GM12878 (cell line): ENCODE data around the gene TSSC4. TPM values are rescaled to one million over a fixed set of nuclear protein-coding genes. Genes with fewer than 3 reads are reported as not detected.

Experiments
- ASH2L ChIP-seq: fragments of 300-600, 200-600 bp; sonication (generic); IDR thresholded peaks from 2 replicates; pipeline ENCODE4 v1.6.1; 2017; ENCODE audit warnings: low read depth, mild to moderate bottlenecking, borderline replicate concordance
- BCL11A ChIP-seq: IDR thresholded peaks from 2 replicates; pipeline ENCODE4 v1.6.1; 2011; ENCODE audit warnings: low read depth, low read length
- CBFB ChIP-seq: IDR thresholded peaks from 2 replicates; pipeline ENCODE4 v1.6.1; 2016; ENCODE audit warnings: antibody characterized with exemption, low read depth
- CBX3 ChIP-seq: fragments of 200-600 bp; sonication (generic); IDR thresholded peaks from 2 replicates; pipeline ENCODE4 v1.6.1; 2016; ENCODE audit warnings: low read depth, borderline replicate concordance
- CHD1 ChIP-seq: IDR thresholded peaks from 2 replicates; pipeline ENCODE4 v1.6.1; 2012; ENCODE audit warnings: low read depth, low read length, improper control_type of control experiment
- CREB1 ChIP-seq: IDR thresholded peaks from 2 replicates; pipeline ENCODE4 v1.6.1; 2012; ENCODE audit warnings: low read depth, mild to moderate bottlenecking, inconsistent platforms
- EP300 ChIP-seq, 2 experiments: fragments of 150-350 bp in 1 of 2; IDR thresholded peaks; 2 replicates each; pipeline ENCODE4 v1.6.1; 2011 to 2012; ENCODE audit warnings: low read depth in 2 of 2, low read length in 2 of 2, borderline replicate concordance in 1 of 2, improper control_type of control experiment in 1 of 2, inconsistent platforms in 1 of 2; ENCODE audit not compliant: control insufficient read depth in 1 of 2
- HDAC6 ChIP-seq: fragments of 200-600 bp; sonication (generic); IDR thresholded peaks from one replicate; pipeline ENCODE4 v1.8.0; 2017; ENCODE audit warnings: antibody characterized with exemption; ENCODE audit not compliant: unreplicated experiment
- MEF2A ChIP-seq: IDR thresholded peaks from 2 replicates; pipeline ENCODE4 v1.6.1; 2011; ENCODE audit warnings: low read depth, mild to moderate bottlenecking, low read length, moderate library complexity; ENCODE audit not compliant: insufficient read depth
- NR2C2 ChIP-seq: IDR thresholded peaks from 2 replicates; pipeline ENCODE4 v1.6.1; 2011; ENCODE audit warnings: borderline replicate concordance, low read depth; ENCODE audit not compliant: control insufficient read depth, insufficient read length
- RB1 ChIP-seq: fragments of 450-650 bp; formaldehyde crosslinking; IDR thresholded peaks from 2 replicates; pipeline ENCODE4 v1.6.1; 2017; ENCODE audit warnings: mild to moderate bottlenecking, borderline replicate concordance
- RUNX3 ChIP-seq: IDR thresholded peaks from 2 replicates; pipeline ENCODE4 v1.6.1; 2012; ENCODE audit warnings: low read length, inconsistent platforms
- SP1 ChIP-seq: IDR thresholded peaks from one replicate; pipeline ENCODE4 v1.6.1; 2011; ENCODE audit warnings: low read depth, low read length
- STAT1 ChIP-seq: fragments of 450-650 bp; conservative IDR thresholded peaks from 2 replicates; pipeline ENCODE4 v1.6.1; 2014; ENCODE audit warnings: antibody characterized with exemption, mild to moderate bottlenecking
- STAT3 ChIP-seq: IDR thresholded peaks from 2 replicates; pipeline ENCODE4 v1.6.1; 2011; ENCODE audit warnings: low read depth, low read length, improper control_type of control experiment
- TBL1XR1 ChIP-seq: IDR thresholded peaks from 2 replicates; pipeline ENCODE4 v1.6.1; 2012; ENCODE audit warnings: low read depth, low read length, improper control_type of control experiment
- TCF12 ChIP-seq: IDR thresholded peaks from 2 replicates; pipeline ENCODE4 v1.6.1; 2011; ENCODE audit warnings: low read depth, mild to moderate bottlenecking, low read length
- ZBED1 ChIP-seq: IDR thresholded peaks from 2 replicates; pipeline ENCODE4 v1.6.1; 2016; ENCODE audit warnings: borderline replicate concordance
- ZNF384 ChIP-seq: IDR thresholded peaks from 2 replicates; pipeline ENCODE4 v1.6.1; 2012; ENCODE audit warnings: low read depth, mild to moderate bottlenecking, low read length, improper control_type of control experiment, borderline replicate concordance
- ZNF622 ChIP-seq: fragments of 450-650 bp; IDR thresholded peaks from 2 replicates; pipeline ENCODE4 v1.6.1; 2017; ENCODE audit warnings: mild to moderate bottlenecking, inconsistent platforms
- polyA plus RNA-seq, 11 experiments: library from polyadenylated mRNA; depleted of rRNA in 4 of 11; unstranded in 6 of 11; stranded (reverse) in 5 of 11; fragments of >200 nt; fragmentation: Nextera tagmentation in 4 of 11; fragmentation: Illumina TruSeq in 1 of 11; extraction: Ambion mirVana in 4 of 11; extraction: Trizol in 1 of 11; gene quantifications; 1 replicate in 1 of 11; 2 replicates in 10 of 11; pipeline versions ENCODE4 v1.2.1 to v1.2.3, GENCODE V29; 2011 to 2016; ENCODE audit warnings: inconsistent platforms in 2 of 11, missing spikeins in 2 of 11, low read depth in 1 of 11
- total RNA-seq, 4 experiments: library from RNA; depleted of rRNA in 3 of 4; stranded (reverse); fragments of >200 nt in 3 of 4; fragmentation: Illumina TruSeq in 1 of 4; extraction: Trizol in 1 of 4; gene quantifications; 2 replicates each; pipeline versions ENCODE4 v1.2.1 to v1.2.3, GENCODE V29; 2013 to 2021
- TF ChIP-seq, protein P1 (sequence below): fragments of 150-350 bp; IDR thresholded peaks from 2 replicates; pipeline ENCODE4 v1.6.1; 2016; ENCODE audit warnings: low read depth, low read length
- TF ChIP-seq, protein P2 (sequence below): fragments of 450-650 bp; IDR thresholded peaks from 2 replicates; pipeline ENCODE4 v1.6.1; 2016; ENCODE audit warnings: mild to moderate bottlenecking
- TF ChIP-seq, protein P3 (sequence below): fragments of 450-650 bp; IDR thresholded peaks from 2 replicates; pipeline ENCODE4 v1.6.1; 2017; ENCODE audit warnings: borderline replicate concordance
- TF ChIP-seq, protein P4 (sequence below): fragments of 450-650 bp; IDR thresholded peaks from 2 replicates; pipeline ENCODE4 v1.6.1; 2018; ENCODE audit warnings: mild to moderate bottlenecking, low read depth, moderate library complexity; ENCODE audit not compliant: partially characterized antibody

Gene TSSC4
- total and polyA plus RNA-seq, 10 of the 15 experiments (the other 5 are each of a cell fraction or from before 2014, with no cell fraction given), result 0.69 to 70.1 (median 25.7) TPM

GRCh38 chr11:2380807-2381350 is 19.7 kb upstream of the TSSC4 start (continued):
- TF ChIP-seq, protein P1, sequence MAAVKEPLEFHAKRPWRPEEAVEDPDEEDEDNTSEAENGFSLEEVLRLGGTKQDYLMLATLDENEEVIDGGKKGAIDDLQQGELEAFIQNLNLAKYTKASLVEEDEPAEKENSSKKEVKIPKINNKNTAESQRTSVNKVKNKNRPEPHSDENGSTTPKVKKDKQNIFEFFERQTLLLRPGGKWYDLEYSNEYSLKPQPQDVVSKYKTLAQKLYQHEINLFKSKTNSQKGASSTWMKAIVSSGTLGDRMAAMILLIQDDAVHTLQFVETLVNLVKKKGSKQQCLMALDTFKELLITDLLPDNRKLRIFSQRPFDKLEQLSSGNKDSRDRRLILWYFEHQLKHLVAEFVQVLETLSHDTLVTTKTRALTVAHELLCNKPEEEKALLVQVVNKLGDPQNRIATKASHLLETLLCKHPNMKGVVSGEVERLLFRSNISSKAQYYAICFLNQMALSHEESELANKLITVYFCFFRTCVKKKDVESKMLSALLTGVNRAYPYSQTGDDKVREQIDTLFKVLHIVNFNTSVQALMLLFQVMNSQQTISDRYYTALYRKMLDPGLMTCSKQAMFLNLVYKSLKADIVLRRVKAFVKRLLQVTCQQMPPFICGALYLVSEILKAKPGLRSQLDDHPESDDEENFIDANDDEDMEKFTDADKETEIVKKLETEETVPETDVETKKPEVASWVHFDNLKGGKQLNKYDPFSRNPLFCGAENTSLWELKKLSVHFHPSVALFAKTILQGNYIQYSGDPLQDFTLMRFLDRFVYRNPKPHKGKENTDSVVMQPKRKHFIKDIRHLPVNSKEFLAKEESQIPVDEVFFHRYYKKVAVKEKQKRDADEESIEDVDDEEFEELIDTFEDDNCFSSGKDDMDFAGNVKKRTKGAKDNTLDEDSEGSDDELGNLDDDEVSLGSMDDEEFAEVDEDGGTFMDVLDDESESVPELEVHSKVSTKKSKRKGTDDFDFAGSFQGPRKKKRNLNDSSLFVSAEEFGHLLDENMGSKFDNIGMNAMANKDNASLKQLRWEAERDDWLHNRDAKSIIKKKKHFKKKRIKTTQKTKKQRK, result no peak
- TF ChIP-seq RUNX3 (peak; percentile 76), RB1 (no peak), HDAC6 (no peak), CBX3 (no peak), STAT3 (no peak), ZNF384 (no peak), ZBED1 (no peak), STAT1 (no peak), BCL11A (peak; percentile 23; the same call in 1 of the 2 replicates), EP300 (IDR thresholded peaks at IDR 0.05; ENCODE audit: borderline replicate concordance in 1 of 2, control insufficient read depth in 1 of 2, low read depth in 2 of 2, low read length in 2 of 2) (no peak), TBL1XR1 (peak; percentile 26; the same call in 1 of the 2 replicates), CREB1 (no peak), CHD1 (no peak), NR2C2 (no peak), TCF12 (0 out of 2 replicates have a peak, but pooled peaks have one; percentile 15), ZNF622 (no peak), CBFB (no peak), MEF2A (no peak), SP1 (peak; percentile 21), ASH2L (no peak)
- TF ChIP-seq, protein P2, sequence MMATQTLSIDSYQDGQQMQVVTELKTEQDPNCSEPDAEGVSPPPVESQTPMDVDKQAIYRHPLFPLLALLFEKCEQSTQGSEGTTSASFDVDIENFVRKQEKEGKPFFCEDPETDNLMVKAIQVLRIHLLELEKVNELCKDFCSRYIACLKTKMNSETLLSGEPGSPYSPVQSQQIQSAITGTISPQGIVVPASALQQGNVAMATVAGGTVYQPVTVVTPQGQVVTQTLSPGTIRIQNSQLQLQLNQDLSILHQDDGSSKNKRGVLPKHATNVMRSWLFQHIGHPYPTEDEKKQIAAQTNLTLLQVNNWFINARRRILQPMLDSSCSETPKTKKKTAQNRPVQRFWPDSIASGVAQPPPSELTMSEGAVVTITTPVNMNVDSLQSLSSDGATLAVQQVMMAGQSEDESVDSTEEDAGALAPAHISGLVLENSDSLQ, result no peak
- TF ChIP-seq, protein P3, sequence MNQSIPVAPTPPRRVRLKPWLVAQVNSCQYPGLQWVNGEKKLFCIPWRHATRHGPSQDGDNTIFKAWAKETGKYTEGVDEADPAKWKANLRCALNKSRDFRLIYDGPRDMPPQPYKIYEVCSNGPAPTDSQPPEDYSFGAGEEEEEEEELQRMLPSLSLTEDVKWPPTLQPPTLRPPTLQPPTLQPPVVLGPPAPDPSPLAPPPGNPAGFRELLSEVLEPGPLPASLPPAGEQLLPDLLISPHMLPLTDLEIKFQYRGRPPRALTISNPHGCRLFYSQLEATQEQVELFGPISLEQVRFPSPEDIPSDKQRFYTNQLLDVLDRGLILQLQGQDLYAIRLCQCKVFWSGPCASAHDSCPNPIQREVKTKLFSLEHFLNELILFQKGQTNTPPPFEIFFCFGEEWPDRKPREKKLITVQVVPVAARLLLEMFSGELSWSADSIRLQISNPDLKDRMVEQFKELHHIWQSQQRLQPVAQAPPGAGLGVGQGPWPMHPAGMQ, result no peak
- TF ChIP-seq, protein P4, sequence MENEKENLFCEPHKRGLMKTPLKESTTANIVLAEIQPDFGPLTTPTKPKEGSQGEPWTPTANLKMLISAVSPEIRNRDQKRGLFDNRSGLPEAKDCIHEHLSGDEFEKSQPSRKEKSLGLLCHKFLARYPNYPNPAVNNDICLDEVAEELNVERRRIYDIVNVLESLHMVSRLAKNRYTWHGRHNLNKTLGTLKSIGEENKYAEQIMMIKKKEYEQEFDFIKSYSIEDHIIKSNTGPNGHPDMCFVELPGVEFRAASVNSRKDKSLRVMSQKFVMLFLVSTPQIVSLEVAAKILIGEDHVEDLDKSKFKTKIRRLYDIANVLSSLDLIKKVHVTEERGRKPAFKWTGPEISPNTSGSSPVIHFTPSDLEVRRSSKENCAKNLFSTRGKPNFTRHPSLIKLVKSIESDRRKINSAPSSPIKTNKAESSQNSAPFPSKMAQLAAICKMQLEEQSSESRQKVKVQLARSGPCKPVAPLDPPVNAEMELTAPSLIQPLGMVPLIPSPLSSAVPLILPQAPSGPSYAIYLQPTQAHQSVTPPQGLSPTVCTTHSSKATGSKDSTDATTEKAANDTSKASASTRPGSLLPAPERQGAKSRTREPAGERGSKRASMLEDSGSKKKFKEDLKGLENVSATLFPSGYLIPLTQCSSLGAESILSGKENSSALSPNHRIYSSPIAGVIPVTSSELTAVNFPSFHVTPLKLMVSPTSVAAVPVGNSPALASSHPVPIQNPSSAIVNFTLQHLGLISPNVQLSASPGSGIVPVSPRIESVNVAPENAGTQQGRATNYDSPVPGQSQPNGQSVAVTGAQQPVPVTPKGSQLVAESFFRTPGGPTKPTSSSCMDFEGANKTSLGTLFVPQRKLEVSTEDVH, result no peak
